Measurements from ENCODE around the gene ALOX12.

ALOX12 gene

GRCh38 chr17:6994118-6994598 is 1.7 kb upstream of the ALOX12 start:
- H3K4me1 Mint-ChIP-seq (ENCODE audit: low read depth), result peaks cover 2% of the 10 kb centered on the region
- no peak overlapping the region for H3K4me3 Mint-ChIP-seq
- no peak overlapping the region for H3K27ac Mint-ChIP-seq
- H3K9me3 Mint-ChIP-seq, result no peaks in the 10 kb centered on the region
- peaks cover 24% of the 10 kb centered on the region for H3K36me3 Mint-ChIP-seq (ENCODE audit: low read depth)
- H3K27me3 Mint-ChIP-seq (ENCODE audit: low read depth), result no peaks in the 10 kb centered on the region

- H3K36me3 Mint-ChIP-seq (ENCODE audit: low read depth), result peaks cover 30% of the 10 kb centered on the region
- H3K4me3 Mint-ChIP-seq, result no peak overlapping the region
- H3K9me3 Mint-ChIP-seq, result no peaks in the 10 kb centered on the region
- no peaks in the 10 kb centered on the region for H3K27me3 Mint-ChIP-seq (ENCODE audit: low read depth)
- H3K27ac Mint-ChIP-seq, result no peak overlapping the region
- peaks cover 2% of the 10 kb centered on the region for H3K4me1 Mint-ChIP-seq (ENCODE audit: low read depth)
Observed at GRCh38 chr17:6994666-6995256, 1.1 kb upstream of the ALOX12 start.

DNA sequence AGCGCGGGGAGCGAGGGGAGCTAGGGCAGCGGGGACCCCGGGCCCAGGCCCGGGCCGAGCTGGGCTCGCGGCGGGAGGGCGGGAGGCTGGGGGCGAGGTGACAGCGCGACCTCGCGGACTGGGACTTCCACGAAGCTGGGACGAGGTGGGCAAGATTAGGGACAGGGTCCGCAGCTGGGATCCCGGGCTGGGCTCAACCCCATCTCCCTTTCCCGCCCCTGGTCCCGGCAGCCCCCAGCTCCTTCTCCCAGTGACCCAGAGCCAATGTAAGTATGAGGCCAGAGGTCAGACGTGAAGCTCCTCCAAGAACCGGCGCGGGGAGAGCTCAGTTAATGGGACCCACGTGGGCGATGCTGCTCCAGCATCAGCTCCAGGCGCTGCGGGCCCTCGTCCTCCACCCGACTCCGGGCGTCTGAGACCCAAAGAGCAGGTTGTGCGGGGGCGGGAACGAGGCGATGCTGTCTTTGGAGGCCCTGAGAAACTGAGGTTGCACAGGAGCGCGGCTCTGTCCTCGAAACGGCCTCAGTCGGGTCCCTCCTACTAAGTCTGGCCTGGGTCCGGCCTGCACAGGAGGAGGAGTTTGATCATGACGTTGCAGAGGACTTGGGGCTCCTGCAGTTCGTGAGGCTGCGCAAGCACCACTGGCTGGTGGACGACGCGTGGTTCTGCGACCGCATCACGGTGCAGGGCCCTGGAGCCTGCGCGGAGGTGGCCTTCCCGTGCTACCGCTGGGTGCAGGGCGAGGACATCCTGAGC is 585 bp downstream of the ALOX12 start:
- no peaks in the 10 kb centered on the region for H3K27me3 Mint-ChIP-seq (ENCODE audit: low read depth)
- peaks cover 35% of the 10 kb centered on the region for H3K36me3 Mint-ChIP-seq (ENCODE audit: low read depth)
- no peaks in the 10 kb centered on the region for H3K9me3 Mint-ChIP-seq
- H3K4me3 Mint-ChIP-seq, result no peak overlapping the region
- peaks cover 2% of the 10 kb centered on the region for H3K4me1 Mint-ChIP-seq (ENCODE audit: low read depth)
- no peak overlapping the region for H3K27ac Mint-ChIP-seq

DNA sequence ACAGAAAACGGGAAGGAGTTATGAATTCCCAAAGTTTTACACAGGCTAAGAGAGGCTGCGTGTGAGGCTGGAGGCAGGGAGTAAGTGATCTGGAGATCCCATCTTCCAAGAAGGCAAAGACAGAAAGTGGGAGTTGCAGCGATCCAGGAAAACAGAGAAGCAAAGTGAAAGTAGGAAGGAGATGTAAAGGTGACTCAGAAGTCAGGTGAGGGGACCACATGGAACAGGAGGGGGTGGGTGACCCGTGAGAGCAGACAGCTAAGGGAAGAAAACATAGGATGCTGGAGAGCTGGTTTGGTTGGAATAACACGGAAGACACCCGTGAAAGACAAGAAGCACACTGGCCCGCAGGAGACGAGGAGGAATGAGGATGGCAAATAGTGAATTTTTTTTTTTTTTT is 1.3 kb downstream of the ALOX12 start:
- peaks cover 37% of the 10 kb centered on the region for H3K36me3 Mint-ChIP-seq (ENCODE audit: low read depth)
- H3K4me1 Mint-ChIP-seq (ENCODE audit: low read depth), result peaks cover 4% of the 10 kb centered on the region
- no peak overlapping the region for H3K27ac Mint-ChIP-seq
- H3K27me3 Mint-ChIP-seq (ENCODE audit: low read depth), result no peaks in the 10 kb centered on the region
- no peak overlapping the region for H3K4me3 Mint-ChIP-seq
- no peaks in the 10 kb centered on the region for H3K9me3 Mint-ChIP-seq

DNA sequence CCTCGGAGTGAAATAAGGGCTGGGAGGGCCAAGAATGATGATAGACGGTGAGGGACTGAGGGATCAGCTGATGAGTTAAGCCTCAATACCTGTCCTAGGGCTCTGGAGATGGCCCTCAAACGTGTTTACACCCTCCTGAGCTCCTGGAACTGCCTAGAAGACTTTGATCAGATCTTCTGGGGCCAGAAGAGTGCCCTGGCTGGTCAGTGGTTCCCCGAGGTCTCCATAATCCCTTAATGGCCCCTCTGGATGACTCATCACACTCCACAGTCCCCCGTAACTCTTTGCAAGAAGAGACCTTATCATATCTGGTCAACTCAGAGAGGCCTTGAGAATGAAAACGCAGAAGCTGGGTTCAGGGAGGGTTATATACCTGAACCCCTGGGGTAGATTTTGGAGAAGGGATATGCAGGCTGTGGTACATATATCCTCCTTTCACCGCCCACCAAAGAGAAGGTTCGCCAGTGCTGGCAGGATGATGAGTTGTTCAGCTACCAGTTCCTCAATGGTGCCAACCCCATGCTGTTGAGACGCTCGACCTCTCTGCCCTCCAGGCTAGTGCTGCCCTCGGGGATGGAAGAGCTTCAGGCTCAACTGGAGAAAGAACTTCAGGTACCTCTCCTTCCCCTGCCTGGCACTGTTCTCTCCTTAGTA is 3.1 kb downstream of the ALOX12 start:
- Mint-ChIP-seq H3K27ac (no peak overlapping the region), H3K4me3 (no peak overlapping the region), H3K4me1 (ENCODE audit: low read depth) (peaks cover 7% of the 10 kb centered on the region), H3K36me3 (ENCODE audit: low read depth) (peaks cover 40% of the 10 kb centered on the region), H3K27me3 (ENCODE audit: low read depth) (no peaks in the 10 kb centered on the region), H3K9me3 (no peaks in the 10 kb centered on the region)

GRCh38 chr17:7001318-7001961 is 5.6 kb downstream of the ALOX12 start:
- H3K27me3 Mint-ChIP-seq (ENCODE audit: low read depth), result no peaks in the 10 kb centered on the region
- H3K4me1 Mint-ChIP-seq (ENCODE audit: low read depth), result peaks cover 12% of the 10 kb centered on the region
- H3K27ac Mint-ChIP-seq, result no peak overlapping the region
- H3K36me3 Mint-ChIP-seq (ENCODE audit: low read depth), result peaks cover 35% of the 10 kb centered on the region
- H3K4me3 Mint-ChIP-seq, result no peak overlapping the region
- no peaks in the 10 kb centered on the region for H3K9me3 Mint-ChIP-seq

DNA sequence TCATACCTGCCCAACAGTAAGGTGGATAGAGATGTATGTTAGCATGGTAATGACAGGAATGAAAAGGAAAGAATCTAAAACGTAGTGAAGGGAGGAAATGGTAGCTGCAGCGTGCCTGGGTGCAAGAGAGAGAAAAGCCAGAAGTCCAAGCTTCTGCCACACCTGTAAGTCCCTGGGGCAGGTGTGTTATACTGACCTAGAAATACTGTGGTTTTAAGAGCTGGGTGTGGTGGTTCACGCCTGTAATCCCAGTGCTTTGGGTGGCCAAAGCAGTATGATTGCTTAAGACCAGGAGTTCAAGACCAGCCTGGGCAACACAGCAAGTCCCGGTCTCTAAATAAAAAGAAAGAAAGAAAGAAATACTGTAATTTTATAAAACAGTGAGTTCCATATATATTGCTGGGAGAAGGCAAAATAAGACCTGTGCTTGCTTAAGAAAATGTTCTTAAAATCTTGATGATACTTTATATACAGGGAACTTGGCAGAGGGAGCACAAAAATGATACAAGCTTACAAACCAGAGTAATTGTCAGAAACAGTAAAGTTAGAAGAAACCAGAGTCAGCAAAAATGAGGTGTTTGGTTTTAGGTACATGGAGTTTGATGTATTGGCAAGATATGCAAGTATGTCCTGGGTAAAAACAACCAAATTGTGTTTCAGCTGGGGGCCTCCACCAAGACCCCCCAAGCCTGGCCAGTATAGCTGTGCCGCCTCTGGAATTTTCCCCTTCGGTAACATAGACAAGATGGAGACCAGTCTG is 6.6 kb downstream of the ALOX12 start:
- H3K4me3 Mint-ChIP-seq, result no peak overlapping the region
- H3K9me3 Mint-ChIP-seq, result no peaks in the 10 kb centered on the region
- H3K36me3 Mint-ChIP-seq (ENCODE audit: low read depth), result peaks cover 31% of the 10 kb centered on the region
- peaks cover 17% of the 10 kb centered on the region for H3K4me1 Mint-ChIP-seq (ENCODE audit: low read depth)
- no peak overlapping the region for H3K27ac Mint-ChIP-seq
- H3K27me3 Mint-ChIP-seq (ENCODE audit: low read depth), result no peaks in the 10 kb centered on the region

DNA sequence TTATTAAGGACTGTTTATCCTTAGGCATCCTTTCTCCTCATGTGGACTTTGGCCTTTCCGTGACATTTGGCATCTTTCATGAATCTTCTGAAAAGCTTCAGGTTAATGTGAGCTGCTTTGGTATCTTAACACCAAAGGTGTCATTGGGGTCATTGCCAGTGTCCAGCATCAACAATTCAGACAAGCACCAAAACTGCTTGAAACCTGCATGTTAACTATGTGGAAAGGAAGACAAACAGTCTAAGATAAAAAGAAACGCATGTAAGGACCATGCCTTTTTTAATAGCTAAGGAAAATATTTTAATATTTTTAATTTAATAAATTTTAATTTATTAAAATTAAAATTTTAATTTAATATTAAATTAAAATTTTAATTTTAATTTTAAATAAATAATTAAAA is 7.9 kb downstream of the ALOX12 start:
- no peaks in the 10 kb centered on the region for H3K27me3 Mint-ChIP-seq (ENCODE audit: low read depth)
- no peak overlapping the region for H3K27ac Mint-ChIP-seq
- H3K9me3 Mint-ChIP-seq, result no peaks in the 10 kb centered on the region
- H3K36me3 Mint-ChIP-seq (ENCODE audit: low read depth), result peaks cover 28% of the 10 kb centered on the region
- H3K4me3 Mint-ChIP-seq, result no peak overlapping the region
- H3K4me1 Mint-ChIP-seq (ENCODE audit: low read depth), result peaks cover 19% of the 10 kb centered on the region

DNA sequence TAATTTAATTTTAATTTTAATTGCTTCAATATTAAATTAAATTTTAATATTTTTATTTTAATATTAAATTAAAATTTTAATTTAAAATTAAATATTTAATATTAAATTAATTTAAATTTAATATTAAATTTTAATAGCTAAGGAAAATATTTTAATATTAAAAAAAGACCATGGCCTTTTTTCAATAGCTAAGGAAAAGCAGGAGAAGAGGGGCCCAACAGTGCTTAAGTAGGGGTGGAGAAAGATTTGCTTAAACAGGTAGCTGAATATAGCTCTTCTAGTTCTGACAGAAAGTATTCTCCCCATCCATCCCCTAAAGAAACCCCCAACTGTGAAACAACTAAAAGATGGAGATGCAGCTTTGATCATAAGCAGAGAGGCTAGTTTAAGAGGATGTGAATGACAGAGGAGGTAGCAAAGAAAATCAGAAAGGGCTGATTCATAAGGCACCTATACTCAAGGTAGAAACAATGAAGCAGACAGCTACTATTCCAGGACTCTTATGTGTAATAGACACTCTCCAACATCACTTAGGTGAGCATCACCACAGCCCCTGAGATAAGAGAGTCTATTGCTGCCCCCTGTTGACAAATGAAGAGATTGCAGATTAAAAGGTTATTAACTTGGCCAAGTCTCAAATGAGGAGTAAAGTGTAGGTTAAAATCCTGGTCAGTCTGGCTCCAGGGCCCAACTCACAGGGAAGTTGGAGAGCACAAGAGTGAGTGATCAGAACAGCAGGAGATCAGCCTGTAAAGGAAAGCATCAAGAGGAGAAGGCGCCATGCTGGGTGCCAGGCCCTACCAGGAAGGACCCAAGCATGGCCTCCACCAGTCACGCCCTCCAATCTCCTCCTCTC is 8.8 kb downstream of the ALOX12 start:
- no peaks in the 10 kb centered on the region for H3K9me3 Mint-ChIP-seq
- peak overlapping the region; percentile 29 for H3K27ac Mint-ChIP-seq
- H3K27me3 Mint-ChIP-seq (ENCODE audit: low read depth), result no peaks in the 10 kb centered on the region
- H3K4me1 Mint-ChIP-seq (ENCODE audit: low read depth), result peaks cover 24% of the 10 kb centered on the region
- H3K36me3 Mint-ChIP-seq (ENCODE audit: low read depth), result peaks cover 26% of the 10 kb centered on the region
- no peak overlapping the region for H3K4me3 Mint-ChIP-seq

DNA sequence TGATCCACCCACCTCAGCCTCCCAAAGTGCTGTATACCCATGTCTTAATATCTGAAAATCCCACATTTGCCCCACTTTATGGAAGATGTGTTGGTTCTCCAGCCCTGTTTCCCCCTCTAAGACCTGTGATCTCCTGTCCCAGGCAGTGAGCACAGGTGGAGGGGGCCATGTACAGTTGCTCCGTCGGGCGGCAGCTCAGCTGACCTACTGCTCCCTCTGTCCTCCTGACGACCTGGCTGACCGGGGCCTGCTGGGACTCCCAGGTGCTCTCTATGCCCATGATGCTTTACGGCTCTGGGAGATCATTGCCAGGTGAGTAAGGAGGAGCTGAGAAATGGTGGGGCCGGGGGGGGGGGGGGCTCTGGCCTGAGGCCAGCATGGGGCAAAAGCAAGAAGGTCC is 9.9 kb downstream of the ALOX12 start:
- Mint-ChIP-seq H3K27ac (no peak overlapping the region), H3K4me1 (ENCODE audit: low read depth) (peaks cover 33% of the 10 kb centered on the region), H3K36me3 (ENCODE audit: low read depth) (peaks cover 24% of the 10 kb centered on the region), H3K4me3 (no peak overlapping the region), H3K9me3 (no peaks in the 10 kb centered on the region), H3K27me3 (ENCODE audit: low read depth) (no peaks in the 10 kb centered on the region)

- Mint-ChIP-seq H3K27me3 (ENCODE audit: low read depth) (no peaks in the 10 kb centered on the region), H3K4me3 (no peak overlapping the region), H3K36me3 (ENCODE audit: low read depth) (peaks cover 22% of the 10 kb centered on the region), H3K9me3 (no peaks in the 10 kb centered on the region), H3K27ac (no peak overlapping the region), H3K4me1 (ENCODE audit: low read depth) (peaks cover 36% of the 10 kb centered on the region)
Observed at GRCh38 chr17:7007143-7007542, 11.3 kb downstream of the ALOX12 start.

DNA sequence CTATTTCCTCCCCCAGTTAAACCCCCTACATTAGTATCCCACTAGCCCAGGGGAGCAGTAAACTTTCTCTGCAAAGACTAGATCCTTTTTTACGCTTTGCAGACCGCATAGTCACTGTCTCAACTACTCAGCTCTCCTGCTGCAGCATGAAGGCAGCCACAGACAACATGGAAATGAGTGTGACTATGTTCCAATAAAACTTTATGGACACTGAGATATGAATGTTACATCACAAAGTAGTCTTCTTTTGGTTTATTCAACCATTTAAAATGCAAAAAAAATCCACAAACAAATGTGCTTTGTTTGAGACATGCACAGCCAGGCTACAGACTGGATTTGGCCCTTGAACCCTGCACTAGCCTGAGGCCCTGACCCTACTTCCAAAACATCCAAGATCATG is 14.7 kb downstream of the ALOX12 start:
- peaks cover 33% of the 10 kb centered on the region for H3K36me3 Mint-ChIP-seq (ENCODE audit: low read depth)
- no peaks in the 10 kb centered on the region for H3K9me3 Mint-ChIP-seq
- H3K4me3 Mint-ChIP-seq, result peak overlapping the region; percentile 99
- no peaks in the 10 kb centered on the region for H3K27me3 Mint-ChIP-seq (ENCODE audit: low read depth)
- peaks cover 40% of the 10 kb centered on the region for H3K4me1 Mint-ChIP-seq (ENCODE audit: low read depth)
- no peak overlapping the region for H3K27ac Mint-ChIP-seq

- peak overlapping the region; percentile 99 for H3K4me3 Mint-ChIP-seq
- peaks cover 34% of the 10 kb centered on the region for H3K36me3 Mint-ChIP-seq (ENCODE audit: low read depth)
- H3K4me1 Mint-ChIP-seq (ENCODE audit: low read depth), result peaks cover 49% of the 10 kb centered on the region
- peak overlapping the region; percentile 99 for H3K27ac Mint-ChIP-seq
- H3K27me3 Mint-ChIP-seq (ENCODE audit: low read depth), result no peaks in the 10 kb centered on the region
- no peaks in the 10 kb centered on the region for H3K9me3 Mint-ChIP-seq
Observed at GRCh38 chr17:7011415-7011814, 15.6 kb downstream of the ALOX12 start.

Measured in T-helper 1 cell treated with Interleukin-12 subunit alpha and Interleukin-12 subunit beta and Interleukin-4 antibody, amounts not matched to agents 30 μg/mL and 1 μg/mL, for 36 hours (primary cell).